ENCODE data around the gene TKT. TPM values are rescaled to one million over a fixed set of nuclear protein-coding genes. Genes with fewer than 3 reads are reported as not detected.

The TKT gene
- total RNA-seq, 1 donor from 2014 or later: 187 TPM

- DNase-seq (ENCODE audit: low read depth): no peak
Measured at GRCh38 chr3:53225651-53226050, 30.2 kb downstream of the TKT start.

- no peak for DNase-seq (ENCODE audit: low read depth)
Measured at GRCh38 chr3:53225181-53225580, 30.6 kb downstream of the TKT start.

GRCh38 chr3:53224536-53224935, 31.3 kb downstream of the TKT start:
- DNase-seq (ENCODE audit: low read depth): no peak

- DNase-seq (ENCODE audit: low read depth): no peak
Measured at GRCh38 chr3:53224026-53224425, 31.8 kb downstream of the TKT start.

GRCh38 chr3:53223541-53223966, 32.3 kb downstream of the TKT start:
- no peak for DNase-seq (ENCODE audit: low read depth)

GRCh38 chr3:53223025-53223424, 32.8 kb downstream of the TKT start:
- no peak for DNase-seq (ENCODE audit: low read depth)

GRCh38 chr3:53222183-53222901, 33.5 kb downstream of the TKT start:
- DNase-seq (ENCODE audit: low read depth): no peak

- no peak for DNase-seq (ENCODE audit: low read depth)
Measured at GRCh38 chr3:53221827-53222182, 34.0 kb downstream of the TKT start.

- no peak for DNase-seq (ENCODE audit: low read depth)
Measured at GRCh38 chr3:53221345-53221744, 34.5 kb downstream of the TKT start.

GRCh38 chr3:53219895-53220483, 35.8 kb downstream of the TKT start:
- peak; percentile 86 for DNase-seq (ENCODE audit: low read depth)

GRCh38 chr3:53218131-53218530, 37.7 kb downstream of the TKT start:
- no peak for DNase-seq (ENCODE audit: low read depth)

GRCh38 chr3:53217175-53217574, 38.6 kb downstream of the TKT start:
- DNase-seq (ENCODE audit: low read depth): no peak

- no peak for DNase-seq (ENCODE audit: low read depth)
Measured at GRCh38 chr3:53216723-53217122, 39.1 kb downstream of the TKT start.

GRCh38 chr3:53215816-53216215, 40.0 kb downstream of the TKT start:
- DNase-seq (ENCODE audit: low read depth): no peak

- DNase-seq (ENCODE audit: low read depth): no peak
Measured at GRCh38 chr3:53213276-53213675, 42.5 kb downstream of the TKT start.

- DNase-seq (ENCODE audit: low read depth): no peak
Measured at GRCh38 chr3:53211706-53212702, 43.8 kb downstream of the TKT start.

- DNase-seq (ENCODE audit: low read depth): peak; percentile 35
Measured at GRCh38 chr3:53202331-53203015, 53.3 kb downstream of the TKT start.

- no peak for DNase-seq (ENCODE audit: low read depth)
Measured at GRCh38 chr3:53200501-53201498, 55.0 kb downstream of the TKT start.

GRCh38 chr3:53199834-53200233, 56.0 kb downstream of the TKT start:
- no peak for DNase-seq (ENCODE audit: low read depth)

GRCh38 chr3:53198996-53199395, 56.8 kb downstream of the TKT start:
- DNase-seq (ENCODE audit: low read depth): no peak

Measured in myocyte (in vitro differentiated cells).